ENCODE data around the gene PPP3R1.

Gene PPP3R1

GRCh38 chr2:68230241-68231060 is 21.9 kb downstream of the PPP3R1 start:
- DNase-seq (ENCODE audit: low spot score), result no peak

- DNase-seq (ENCODE audit: low spot score), result no peak
Observed at GRCh38 chr2:68226794-68227193, 25.5 kb downstream of the PPP3R1 start.

GRCh38 chr2:68225119-68225632 is 27.2 kb downstream of the PPP3R1 start:
- DNase-seq (ENCODE audit: low spot score), result no peak

- no peak for DNase-seq (ENCODE audit: low spot score)
Observed at GRCh38 chr2:68223419-68223818, 28.9 kb downstream of the PPP3R1 start.

- no peak for DNase-seq (ENCODE audit: low spot score)
Observed at GRCh38 chr2:68222287-68222686, 30.0 kb downstream of the PPP3R1 start.

GRCh38 chr2:68218343-68218901 is 33.9 kb downstream of the PPP3R1 start:
- no peak for DNase-seq (ENCODE audit: low spot score)

DNA sequence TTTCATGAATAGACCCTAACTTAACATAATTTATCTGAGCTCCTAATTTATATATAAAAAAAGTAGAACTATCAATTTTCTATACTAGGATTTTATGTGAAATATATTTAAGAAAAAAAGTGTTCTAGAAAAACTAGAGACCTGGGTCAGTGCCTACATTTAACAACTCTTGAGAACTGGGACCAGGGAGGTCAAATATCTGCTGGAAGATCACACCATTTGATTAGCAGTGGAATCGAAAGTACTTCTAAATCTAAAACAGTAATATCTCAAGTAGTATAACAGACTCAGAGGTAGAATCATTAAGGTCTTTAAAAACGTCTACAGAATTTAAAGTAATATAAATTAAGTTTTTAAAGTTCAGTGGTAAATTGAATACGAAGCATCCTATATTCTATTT is 34.6 kb downstream of the PPP3R1 start:
- no peak for DNase-seq (ENCODE audit: low spot score)

- DNase-seq (ENCODE audit: low spot score), result peak; percentile 19
Observed at GRCh38 chr2:68216454-68217310, 35.6 kb downstream of the PPP3R1 start.

GRCh38 chr2:68214381-68214780 is 38.0 kb downstream of the PPP3R1 start:
- no peak for DNase-seq (ENCODE audit: low spot score)

DNA sequence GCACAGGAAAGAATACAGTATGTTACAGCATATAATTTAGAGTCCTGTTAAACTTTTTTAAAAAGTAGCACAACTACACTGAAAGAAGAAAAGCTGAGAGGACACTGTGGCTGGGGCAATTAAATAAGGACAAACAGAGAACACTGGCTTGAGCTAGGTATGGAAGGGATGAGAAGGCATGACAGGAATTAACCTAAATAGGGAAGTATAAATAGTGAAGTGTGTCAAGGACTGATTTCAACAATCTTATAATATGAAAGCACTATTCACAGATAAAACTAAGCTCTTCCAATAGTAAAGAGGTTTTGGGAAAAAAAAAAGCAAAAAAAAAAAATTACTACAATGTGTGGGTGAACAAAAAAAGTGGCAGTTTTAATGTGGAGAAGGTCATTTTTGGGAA is 45.5 kb downstream of the PPP3R1 start:
- no peak for DNase-seq (ENCODE audit: low spot score)

DNA sequence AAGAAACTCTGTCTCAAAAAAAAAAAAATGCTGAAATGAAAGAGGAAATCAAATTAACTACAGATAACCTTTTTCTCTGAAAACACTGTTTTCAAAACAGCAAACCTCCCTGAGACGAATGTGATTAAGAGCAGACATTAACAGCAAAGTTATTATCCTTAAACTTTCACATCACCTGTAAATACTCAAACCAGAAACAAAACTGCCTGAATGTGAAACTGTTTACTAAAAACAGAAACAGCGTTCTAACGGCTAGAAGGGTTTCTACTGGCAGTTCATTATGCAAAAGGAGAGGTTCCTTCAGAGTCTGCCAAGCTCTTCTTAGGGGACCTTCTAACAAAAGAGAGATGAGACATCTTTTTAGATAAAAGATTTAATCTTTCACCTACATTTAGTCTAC is 48.7 kb downstream of the PPP3R1 start:
- no peak for DNase-seq (ENCODE audit: low spot score)

GRCh38 chr2:68200157-68200787 is 52.1 kb downstream of the PPP3R1 start:
- no peak for DNase-seq (ENCODE audit: low spot score)

GRCh38 chr2:68196120-68196716 is 56.1 kb downstream of the PPP3R1 start:
- DNase-seq (ENCODE audit: low spot score), result peak; percentile 33

DNA sequence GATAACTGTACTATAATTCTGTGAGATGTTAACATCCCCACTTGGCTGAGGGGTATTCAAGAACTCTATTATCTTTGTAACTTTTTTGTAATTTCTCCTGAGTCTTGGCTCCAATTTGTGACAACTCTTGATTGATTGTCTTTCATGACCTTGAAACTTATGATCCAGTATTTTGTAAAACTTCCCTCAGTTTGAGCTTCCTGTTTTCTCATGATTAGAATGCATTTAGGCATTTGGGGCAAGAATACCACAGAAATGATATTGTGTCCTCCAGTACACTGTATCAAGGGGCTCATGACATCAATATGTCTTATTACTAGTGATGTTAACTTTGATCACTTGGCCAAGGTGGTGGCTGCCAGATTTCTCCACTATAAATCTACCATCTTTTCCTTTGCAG is 57.2 kb downstream of the PPP3R1 start:
- no peak for DNase-seq (ENCODE audit: low spot score)

DNA sequence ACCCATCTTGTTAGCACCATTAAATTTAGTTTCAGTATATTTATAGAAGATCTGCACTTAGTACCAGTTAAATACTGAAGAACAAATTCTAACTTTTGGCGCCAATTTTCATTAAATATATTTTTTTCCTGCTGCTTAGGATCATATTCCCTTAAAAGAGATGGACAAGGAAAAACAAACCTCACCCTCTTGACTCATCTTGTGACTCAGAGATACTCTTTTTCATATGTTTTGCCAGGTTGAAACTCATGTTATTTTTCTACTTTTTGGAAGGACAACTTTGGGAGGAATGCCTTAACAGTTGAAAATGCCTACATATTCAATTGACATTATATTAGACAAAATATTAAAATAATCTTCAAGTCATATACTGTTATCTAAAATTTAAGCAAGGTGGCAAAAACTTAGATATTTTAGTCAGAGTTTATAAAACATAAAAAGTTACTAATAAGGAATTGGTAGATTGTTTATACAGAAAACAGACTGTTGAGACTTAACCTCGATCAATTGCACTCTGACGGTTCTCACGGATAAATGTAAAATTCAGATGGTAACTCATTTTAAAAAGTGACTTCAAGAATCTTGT is 58.5 kb downstream of the PPP3R1 start:
- peak; percentile 41 for DNase-seq (ENCODE audit: low spot score)

DNA sequence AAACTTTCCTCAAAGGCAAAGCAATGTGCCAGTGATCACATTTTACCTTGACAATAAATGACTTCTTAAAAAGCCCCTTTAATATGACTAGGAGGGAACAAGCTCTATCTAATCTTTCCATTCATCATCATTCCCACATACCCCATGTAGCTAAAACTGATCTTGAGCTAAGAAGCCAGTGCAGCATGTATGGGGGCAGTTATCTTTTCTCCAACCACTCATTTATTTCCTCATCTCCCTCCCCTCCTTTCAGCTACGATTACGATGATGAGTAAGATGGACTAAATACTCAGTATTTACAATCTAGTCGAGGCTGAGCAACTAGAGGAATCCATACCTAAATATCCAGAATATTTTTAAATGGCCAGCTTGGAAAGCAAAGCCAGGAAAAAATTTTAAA is 59.2 kb downstream of the PPP3R1 start:
- no peak for DNase-seq (ENCODE audit: low spot score)

- DNase-seq (ENCODE audit: low spot score), result peak; percentile 21
Observed at GRCh38 chr2:68190991-68191731, 61.2 kb downstream of the PPP3R1 start.

GRCh38 chr2:68189991-68190784 is 62.1 kb downstream of the PPP3R1 start:
- DNase-seq (ENCODE audit: low spot score), result no peak

- DNase-seq (ENCODE audit: low spot score), result no peak
Observed at GRCh38 chr2:68188831-68189230, 63.5 kb downstream of the PPP3R1 start.

GRCh38 chr2:68187329-68187728 is 65.0 kb downstream of the PPP3R1 start:
- no peak for DNase-seq (ENCODE audit: low spot score)
